HCT116 (cell line): ENCODE measurements around the gene DMWD. TPM values are rescaled to one million over a fixed set of nuclear protein-coding genes. Genes with fewer than 3 reads are reported as not detected.

Source experiments
- ATAC-seq: fragments of 200-7000 bp; cut with Tn5 transposase; 2 replicates; pipeline ENCODE4 v1.9.1; 2020; ENCODE audit warnings: mild to moderate bottlenecking, moderate library complexity
- BruUV-seq: library from RNA; stranded (reverse); fragments of 400-500 nt; replicated peaks from 2 replicates; lab custom pipeline; 2021; lab: Mats Ljungman, UMichigan
- CTCF ChIA-PET: fragments of 300-600 bp; sonication (Branson Sonifier 250); formaldehyde crosslinking; loops from one replicate; lab custom pipeline; 2021; ENCODE audit warnings: antibody characterized with exemption; lab: Charles Lee
- POLR2A ChIA-PET: fragments of 300-600, 350-600 bp; sonication (Branson Sonifier 250); formaldehyde crosslinking; loops from one replicate; lab custom pipeline; 2021; ENCODE audit warnings: antibody characterized with exemption; lab: Charles Lee
- RAD21 ChIA-PET, 2 experiments: fragments of 300-600 bp; sonication (Branson Sonifier 250); formaldehyde crosslinking; loops; one replicate each; lab custom pipeline; 2023; ENCODE audit warnings: low total read pairs in 2 of 2; ENCODE audit not compliant: uncharacterized antibody in 2 of 2, unreplicated experiment in 2 of 2, low non-redundant PET in 1 of 2; lab: Charles Lee
- DNase-seq: peaks from one replicate; pipeline ENCODE4 v3.0.0-alpha.2; 2010; ENCODE audit warnings: low read depth, low spot score
- H2AFZ ChIP-seq: fragments of 200-600 bp; shearing (Covaris generic), sonication (generic); 2 replicates; pipeline ENCODE4 v1.6.1; 2017; ENCODE audit warnings: low read depth, mixed run types, mixed read lengths, antibody characterized with exemption, low read length; ENCODE audit not compliant: poor library complexity, severe bottlenecking
- H3K27ac ChIP-seq: 2 replicates; pipeline ENCODE4 v1.5.1; 2012; ENCODE audit warnings: low read depth, low read length
- H3K27me3 ChIP-seq: fragments of 200-600 bp; sonication (generic); 2 replicates; pipeline ENCODE4 v1.6.1; 2016; ENCODE audit warnings: mixed run types, low read length, mixed read lengths; ENCODE audit not compliant: insufficient read depth
- H3K36me3 ChIP-seq, 2 experiments: fragments of 200-500 bp in 1 of 2; fragments of 200-600 bp in 1 of 2; sonication (Bioruptor generic) in 1 of 2; sonication (generic) in 1 of 2; 2 replicates each; pipeline versions ENCODE4 v1.5.1 to v1.6.1; 2014 to 2016; ENCODE audit warnings: low read length in 2 of 2, inconsistent platforms in 1 of 2, mixed read lengths in 1 of 2, mixed run types in 1 of 2; ENCODE audit not compliant: insufficient read depth in 2 of 2, control insufficient read depth in 1 of 2
- H3K4me1 ChIP-seq, 2 experiments: fragments of 200-600 bp in 1 of 2; sonication (generic) in 1 of 2; 2 replicates each; pipeline versions ENCODE4 v1.5.1 to v1.6.1; 2012 to 2017; ENCODE audit warnings: low read length in 2 of 2, inconsistent platforms in 1 of 2, mild to moderate bottlenecking in 1 of 2, mixed read lengths in 1 of 2, mixed run types in 1 of 2, moderate library complexity in 1 of 2; ENCODE audit not compliant: insufficient read depth in 2 of 2, control insufficient read depth in 1 of 2
- H3K4me2 ChIP-seq: fragments of 200-600 bp; sonication (generic); 2 replicates; pipeline ENCODE4 v1.6.1; 2017; ENCODE audit warnings: mixed run types, low read length, mixed read lengths
- H3K4me3 ChIP-seq, 2 experiments: fragments of 200-600 bp in 1 of 2; sonication (generic) in 1 of 2; replicated peaks in 1 of 2; 2 replicates each; pipeline ENCODE4 v1.5.1; 2011 to 2016; ENCODE audit warnings: low read length in 2 of 2, control low read depth in 1 of 2, low read depth in 1 of 2, mild to moderate bottlenecking in 1 of 2, mixed read lengths in 1 of 2, mixed run types in 1 of 2
- H3K79me2 ChIP-seq: fragments of 200-600 bp; sonication (generic); 2 replicates; pipeline ENCODE4 v1.6.1; 2017; ENCODE audit warnings: mild to moderate bottlenecking, mixed run types, low read length, moderate library complexity, mixed read lengths; ENCODE audit not compliant: insufficient read depth
- H3K9ac ChIP-seq: fragments of 200-600 bp; sonication (generic); 2 replicates; pipeline ENCODE4 v1.6.1; 2016; ENCODE audit warnings: low read length, mixed read lengths
- H3K9me2 ChIP-seq: fragments of 200-600 bp; sonication (generic), shearing (Covaris generic); 2 replicates; pipeline ENCODE4 v1.6.1; 2017; ENCODE audit warnings: mixed run types, mild to moderate bottlenecking, moderate library complexity; ENCODE audit not compliant: insufficient read depth
- H3K9me3 ChIP-seq, 2 experiments: fragments of 200-500 bp in 1 of 2; fragments of 200-600 bp in 1 of 2; sonication (Bioruptor generic) in 1 of 2; sonication (generic) in 1 of 2; 2 replicates each; pipeline ENCODE4 v1.6.1; 2014 to 2017; ENCODE audit warnings: low read length in 2 of 2, mixed read lengths in 2 of 2, inconsistent platforms in 1 of 2, low read depth in 1 of 2, mild to moderate bottlenecking in 1 of 2, mixed run types in 1 of 2, moderate library complexity in 1 of 2; ENCODE audit not compliant: control insufficient read depth in 1 of 2, insufficient read depth in 1 of 2
- H4K20me1 ChIP-seq: fragments of 200-600 bp; sonication (generic), shearing (Covaris generic); 2 replicates; pipeline ENCODE4 v1.6.1; 2017; ENCODE audit warnings: mixed run types, mild to moderate bottlenecking, moderate library complexity; ENCODE audit not compliant: insufficient read depth
- CBX3 ChIP-seq: IDR thresholded peaks from 2 replicates; pipeline ENCODE4 v1.6.1; 2012; ENCODE audit warnings: low read depth
- CEBPB ChIP-seq: IDR thresholded peaks from 2 replicates; pipeline ENCODE4 v1.6.1; 2012; ENCODE audit warnings: low read depth
- EGR1 ChIP-seq: IDR thresholded peaks from 2 replicates; pipeline ENCODE4 v1.6.1; 2012; ENCODE audit warnings: low read depth
- ELF1 ChIP-seq: IDR thresholded peaks from 2 replicates; pipeline ENCODE4 v1.6.1; 2012; ENCODE audit warnings: low read depth, borderline replicate concordance
- EZH2 ChIP-seq: fragments of 200-600 bp; sonication (generic); IDR thresholded peaks from 2 replicates; pipeline ENCODE4 v1.6.1; 2017; ENCODE audit warnings: antibody characterized with exemption, mixed run types
- EZH2phosphoT487 ChIP-seq: fragments of 200-600 bp; IDR thresholded peaks from 2 replicates; pipeline ENCODE4 v1.6.1; 2018; ENCODE audit warnings: antibody characterized with exemption, borderline replicate concordance
- FOSL1 ChIP-seq: IDR thresholded peaks from 2 replicates; pipeline ENCODE4 v1.6.1; 2012; ENCODE audit warnings: low read depth
- JUND ChIP-seq: IDR thresholded peaks from 2 replicates; pipeline ENCODE4 v1.6.1; 2012
- POLR2A ChIP-seq: IDR thresholded peaks from 2 replicates; pipeline ENCODE4 v1.7.0; 2011; ENCODE audit warnings: borderline replicate concordance; ENCODE audit not compliant: insufficient read depth, insufficient read length; ENCODE audit errors: extremely low read depth
- POLR2AphosphoS5 ChIP-seq: IDR thresholded peaks from 2 replicates; pipeline ENCODE4 v1.6.1; 2011; ENCODE audit warnings: mild to moderate bottlenecking, low read depth, low read length, moderate library complexity
- RAD21 ChIP-seq: IDR thresholded peaks from 2 replicates; pipeline ENCODE4 v1.6.1; 2012; ENCODE audit warnings: low read depth, mild to moderate bottlenecking
- SIN3A ChIP-seq: IDR thresholded peaks from 2 replicates; pipeline ENCODE4 v1.6.1; 2012; ENCODE audit warnings: low read depth
- SP1 ChIP-seq: IDR thresholded peaks from 2 replicates; pipeline ENCODE4 v1.6.1; 2012; ENCODE audit warnings: low read depth
- SRF ChIP-seq: IDR thresholded peaks from 2 replicates; pipeline ENCODE4 v1.6.1; 2012; ENCODE audit warnings: low read depth
- TCF7L2 ChIP-seq: IDR thresholded peaks from 2 replicates; pipeline ENCODE4 v1.7.0; 2011; ENCODE audit warnings: borderline replicate concordance, inconsistent platforms; ENCODE audit not compliant: insufficient read depth, insufficient read length; ENCODE audit errors: extremely low read depth
- YY1 ChIP-seq: IDR thresholded peaks from 2 replicates; pipeline ENCODE4 v1.6.1; 2011; ENCODE audit warnings: low read length, low read depth, moderate library complexity, mild to moderate bottlenecking; ENCODE audit not compliant: insufficient replicate concordance; ENCODE audit errors: extremely low read depth
- ZFX ChIP-seq: fragments of 450-650 bp; IDR thresholded peaks from 2 replicates; pipeline ENCODE4 v1.6.1; 2017
- ZNF274 ChIP-seq: fragments of 200-500 bp; sonication (Bioruptor generic); IDR thresholded peaks from 2 replicates; pipeline ENCODE4 v1.6.1; 2014; ENCODE audit warnings: mild to moderate bottlenecking, low read depth, low read length, inconsistent platforms
- intact Hi-C: fragments of 100-400 bp; cut with micrococcal nuclease; formaldehyde crosslinking; loops from 2 replicates; pipeline ENCODE4 v1.10.0; 2022
- total RNA-seq: library from RNA; stranded (reverse); gene quantifications from one replicate; pipeline ENCODE4 v1.2.1, GENCODE V29; 2021; ENCODE audit not compliant: unreplicated experiment
- TF ChIP-seq, protein P1 (sequence below): IDR thresholded peaks from 2 replicates; pipeline ENCODE4 v1.6.1; 2012
- TF ChIP-seq, protein P2 (sequence below), 3 experiments: fragments of 200-600 bp in 1 of 3; sonication (generic) in 1 of 3; IDR thresholded peaks in 2 of 3; conservative IDR thresholded peaks in 1 of 3; 2 replicates each; pipeline ENCODE4 v1.5.1; 2012 to 2017; ENCODE audit warnings: low read depth in 2 of 3, low read length in 2 of 3, antibody characterized with exemption in 1 of 3, borderline replicate concordance in 1 of 3, control low read depth in 1 of 3, mild to moderate bottlenecking in 1 of 3, mixed read lengths in 1 of 3, mixed run types in 1 of 3, moderate library complexity in 1 of 3; ENCODE audit not compliant: insufficient read depth in 1 of 3
- TF ChIP-seq, protein P3 (sequence below): IDR thresholded peaks from 2 replicates; pipeline ENCODE4 v1.6.1; 2011; ENCODE audit warnings: mild to moderate bottlenecking, low read length, moderate library complexity; ENCODE audit not compliant: insufficient replicate concordance; ENCODE audit errors: extremely low read depth

The DMWD gene
- total RNA-seq, 1 experiment from 2014 or later = 56.8 TPM

DNA sequence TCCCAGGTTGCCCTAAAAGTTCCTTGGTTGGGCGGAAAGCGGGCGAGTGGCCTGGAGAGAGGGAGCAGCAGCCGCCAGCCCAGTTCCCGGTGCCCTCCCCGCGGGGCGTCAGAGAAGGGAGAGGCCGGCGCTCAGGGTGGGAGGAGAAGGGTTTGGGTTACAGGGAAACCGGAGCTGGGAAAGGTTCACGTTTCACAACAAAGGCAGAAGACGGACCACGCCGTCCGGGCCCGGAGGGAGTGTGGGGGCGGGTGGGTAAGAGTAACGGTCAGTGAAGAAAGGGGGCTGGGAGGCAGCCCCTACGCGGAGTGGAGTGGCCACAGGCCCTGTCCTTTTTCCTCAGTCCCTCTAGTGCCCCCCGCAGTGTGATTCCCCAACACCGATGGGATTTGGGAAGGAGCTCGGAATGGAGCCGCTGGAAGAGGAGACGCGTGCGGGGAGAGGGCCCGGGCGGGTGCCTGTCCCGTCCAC lies 25.2 kb downstream of the DMWD start:
- Histone ChIP-seq H3K79me2 (no peaks in the 10 kb centered on the region), H3K4me3 (peak overlapping the region; percentile 80 to 84), H2AFZ (no peak overlapping the region), H3K4me2 (peak overlapping the region; percentile 92), H3K27ac (peak overlapping the region; percentile 98), H4K20me1 (no peaks in the 10 kb centered on the region), H3K9me3 (no peaks in the 10 kb centered on the region), H3K9ac (peak overlapping the region; percentile 84), H3K9me2 (no peaks in the 10 kb centered on the region), H3K27me3 (no peaks in the 10 kb centered on the region), H3K4me1 (peaks cover 14 to 48% of the 10 kb centered on the region in 2 experiments), H3K36me3 (no peaks in the 10 kb centered on the region)
- ChIA-PET RAD21 (interaction anchor here in 1 of 2 experiments (0.6 kb wide), 1 partner anchor 50 kb away, joined by 5 read pairs; no protein-coding TSS in a partner anchor), POLR2A (interaction anchor here (0.8 to 3.6 kb wide), 2 partner anchors 14 to 75 kb away, joined by 3 to 50 read pairs; partner anchors contain the start of genes DMPK, QPCTL and SNRPD2), CTCF (interaction anchor here (1.0 to 4.2 kb wide), 4 partner anchors 11 to 310 kb away, joined by 3 to 71 read pairs (median 5); partner anchors contain the start of genes QPCTL and SNRPD2)
- DNase-seq (no peak), ATAC-seq (peak; percentile 12)
- intact Hi-C loops = no loop called here
- BruUV-seq = no TSS peak
- no peak for TF ChIP-seq YY1
- no peak for TF ChIP-seq EZH2phosphoT487
- no peak for TF ChIP-seq POLR2A
- TF ChIP-seq EZH2 = no peak
- no peak; the same call in none of the 2 replicates for TF ChIP-seq SIN3A
- no peak for TF ChIP-seq SP1
- TF ChIP-seq TCF7L2 = no peak
- TF ChIP-seq ELF1 = no peak
- TF ChIP-seq, protein P1, sequence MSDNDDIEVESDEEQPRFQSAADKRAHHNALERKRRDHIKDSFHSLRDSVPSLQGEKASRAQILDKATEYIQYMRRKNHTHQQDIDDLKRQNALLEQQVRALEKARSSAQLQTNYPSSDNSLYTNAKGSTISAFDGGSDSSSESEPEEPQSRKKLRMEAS = peak; percentile 76
- TF ChIP-seq CEBPB = no peak
- TF ChIP-seq POLR2AphosphoS5 = peak; percentile 33; the same call in 1 of the 2 replicates
- TF ChIP-seq, protein P2, sequence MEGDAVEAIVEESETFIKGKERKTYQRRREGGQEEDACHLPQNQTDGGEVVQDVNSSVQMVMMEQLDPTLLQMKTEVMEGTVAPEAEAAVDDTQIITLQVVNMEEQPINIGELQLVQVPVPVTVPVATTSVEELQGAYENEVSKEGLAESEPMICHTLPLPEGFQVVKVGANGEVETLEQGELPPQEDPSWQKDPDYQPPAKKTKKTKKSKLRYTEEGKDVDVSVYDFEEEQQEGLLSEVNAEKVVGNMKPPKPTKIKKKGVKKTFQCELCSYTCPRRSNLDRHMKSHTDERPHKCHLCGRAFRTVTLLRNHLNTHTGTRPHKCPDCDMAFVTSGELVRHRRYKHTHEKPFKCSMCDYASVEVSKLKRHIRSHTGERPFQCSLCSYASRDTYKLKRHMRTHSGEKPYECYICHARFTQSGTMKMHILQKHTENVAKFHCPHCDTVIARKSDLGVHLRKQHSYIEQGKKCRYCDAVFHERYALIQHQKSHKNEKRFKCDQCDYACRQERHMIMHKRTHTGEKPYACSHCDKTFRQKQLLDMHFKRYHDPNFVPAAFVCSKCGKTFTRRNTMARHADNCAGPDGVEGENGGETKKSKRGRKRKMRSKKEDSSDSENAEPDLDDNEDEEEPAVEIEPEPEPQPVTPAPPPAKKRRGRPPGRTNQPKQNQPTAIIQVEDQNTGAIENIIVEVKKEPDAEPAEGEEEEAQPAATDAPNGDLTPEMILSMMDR (IDR thresholded peaks at IDR 0.05 in 2 of 3, conservative IDR thresholded peaks at IDR 0.05 in 1 of 3; ENCODE audit: borderline replicate concordance in 1 of 3, insufficient read depth in 1 of 3, low read depth in 2 of 3, low read length in 2 of 3) = no peak
- no peak for TF ChIP-seq FOSL1
- no peak for TF ChIP-seq CBX3
- TF ChIP-seq RAD21 = no peak
- TF ChIP-seq ZNF274 = no peak
- no peak for TF ChIP-seq SRF
- TF ChIP-seq ZFX = no peak
- TF ChIP-seq, protein P3, sequence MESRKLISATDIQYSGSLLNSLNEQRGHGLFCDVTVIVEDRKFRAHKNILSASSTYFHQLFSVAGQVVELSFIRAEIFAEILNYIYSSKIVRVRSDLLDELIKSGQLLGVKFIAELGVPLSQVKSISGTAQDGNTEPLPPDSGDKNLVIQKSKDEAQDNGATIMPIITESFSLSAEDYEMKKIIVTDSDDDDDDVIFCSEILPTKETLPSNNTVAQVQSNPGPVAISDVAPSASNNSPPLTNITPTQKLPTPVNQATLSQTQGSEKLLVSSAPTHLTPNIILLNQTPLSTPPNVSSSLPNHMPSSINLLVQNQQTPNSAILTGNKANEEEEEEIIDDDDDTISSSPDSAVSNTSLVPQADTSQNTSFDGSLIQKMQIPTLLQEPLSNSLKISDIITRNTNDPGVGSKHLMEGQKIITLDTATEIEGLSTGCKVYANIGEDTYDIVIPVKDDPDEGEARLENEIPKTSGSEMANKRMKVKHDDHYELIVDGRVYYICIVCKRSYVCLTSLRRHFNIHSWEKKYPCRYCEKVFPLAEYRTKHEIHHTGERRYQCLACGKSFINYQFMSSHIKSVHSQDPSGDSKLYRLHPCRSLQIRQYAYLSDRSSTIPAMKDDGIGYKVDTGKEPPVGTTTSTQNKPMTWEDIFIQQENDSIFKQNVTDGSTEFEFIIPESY = no peak
- TF ChIP-seq JUND = no peak
- TF ChIP-seq EGR1 = peak; percentile 88
